Prostate gland (tissue), 2 donors: Measurements from ENCODE around the gene NPR3.

Experiments
- CTCF ChIP-seq, 4 experiments: fragments of 200-600 bp in 2 of 4; fragments of 450-650 bp in 2 of 4; sonication (generic) in 2 of 4; IDR thresholded peaks; 1 replicate in 3 of 4; 2 replicates in 1 of 4; pipeline ENCODE4 v1.5.1; 2016 to 2019; ENCODE audit warnings: antibody characterized with exemption in 4 of 4, mild to moderate bottlenecking in 2 of 4, moderate library complexity in 2 of 4
- POLR2A ChIP-seq: fragments of 450-650 bp; IDR thresholded peaks from one replicate; pipeline ENCODE4 v1.6.1; 2016; ENCODE audit warnings: antibody characterized with exemption, mild to moderate bottlenecking
- POLR2AphosphoS5 ChIP-seq: sonication (generic); formaldehyde crosslinking; IDR thresholded peaks from one replicate; pipeline ENCODE4 v1.6.1; 2017; ENCODE audit warnings: antibody characterized with exemption

DNA sequence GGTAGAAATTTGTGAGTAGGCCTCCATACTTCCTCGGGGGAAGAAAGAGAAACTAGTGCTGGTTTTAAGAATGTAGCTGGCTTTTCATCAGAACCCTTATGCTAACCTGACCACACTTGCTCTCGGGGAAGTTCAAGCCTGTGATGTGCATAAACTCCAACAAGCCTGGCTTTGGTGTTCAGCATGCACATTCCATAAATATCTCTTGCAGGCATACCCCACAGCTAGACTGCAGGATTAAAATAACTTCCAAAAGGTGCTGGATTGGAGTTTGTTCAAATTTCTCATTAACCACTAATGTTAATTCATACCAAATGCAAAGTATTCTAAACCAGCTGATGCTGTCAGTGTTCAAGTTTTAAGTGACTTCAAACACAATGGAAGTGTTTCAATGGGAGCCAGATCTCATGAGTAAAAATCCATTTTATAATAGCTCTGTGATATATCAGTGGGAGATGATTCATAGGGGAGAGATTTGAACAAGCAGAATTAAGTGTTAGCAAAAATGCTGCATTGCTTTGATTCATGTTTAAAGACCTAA is 79.4 kb downstream of the NPR3 start:
- TF ChIP-seq CTCF (IDR thresholded peaks at IDR 0.05) (no peak), POLR2AphosphoS5 (no peak), POLR2A (no peak)
